Stomach (tissue), 4 donors: ENCODE measurements around the gene ERG.

Experiments
- CTCF ChIP-seq, 7 experiments: fragments of 450-650 bp in 4 of 7; fragments of 200-600 bp in 3 of 7; sonication (generic) in 3 of 7; IDR thresholded peaks; one replicate each; pipeline ENCODE4 v1.5.1; 2016 to 2019; ENCODE audit warnings: antibody characterized with exemption in 7 of 7, control low read depth in 2 of 7, mild to moderate bottlenecking in 1 of 7
- POLR2A ChIP-seq, 4 donors: fragments of 450-650 bp; IDR thresholded peaks; one replicate each; pipeline ENCODE4 v1.6.1; 2016; ENCODE audit warnings: antibody characterized with exemption in 4 of 4, control low read depth in 2 of 4, mild to moderate bottlenecking in 1 of 4, moderate library complexity in 1 of 4
- POLR2AphosphoS5 ChIP-seq, 3 donors: sonication (generic); formaldehyde crosslinking; IDR thresholded peaks; one replicate each; pipeline ENCODE4 v1.6.1; 2016; ENCODE audit warnings: antibody characterized with exemption in 3 of 3

DNA sequence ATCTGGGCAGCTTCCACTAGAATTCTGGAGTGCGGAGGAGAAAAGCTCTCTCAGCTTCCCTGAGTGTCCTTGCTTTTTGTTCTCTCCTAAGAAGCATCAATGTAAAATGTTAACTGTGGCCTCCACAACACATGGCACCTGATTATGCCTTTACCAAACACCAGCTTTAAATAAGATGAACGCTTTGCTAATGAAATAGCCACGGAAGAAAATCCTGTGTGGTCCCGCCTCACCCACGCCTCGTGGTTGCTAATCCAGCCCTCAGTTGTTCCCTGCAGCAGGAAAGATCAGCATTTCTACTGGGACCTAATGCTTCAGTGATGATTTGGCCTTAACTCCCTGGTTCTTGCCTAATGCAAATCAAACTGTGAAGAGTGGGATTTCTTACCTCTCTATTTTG is 1.8 kb upstream of the ERG start:
- no peak for TF ChIP-seq POLR2A (IDR thresholded peaks at IDR 0.05)
- no peak for TF ChIP-seq POLR2AphosphoS5 (IDR thresholded peaks at IDR 0.05)
- TF ChIP-seq CTCF (IDR thresholded peaks at IDR 0.05), result no peak
